ENCODE data around the gene TLCD2.

DNA sequence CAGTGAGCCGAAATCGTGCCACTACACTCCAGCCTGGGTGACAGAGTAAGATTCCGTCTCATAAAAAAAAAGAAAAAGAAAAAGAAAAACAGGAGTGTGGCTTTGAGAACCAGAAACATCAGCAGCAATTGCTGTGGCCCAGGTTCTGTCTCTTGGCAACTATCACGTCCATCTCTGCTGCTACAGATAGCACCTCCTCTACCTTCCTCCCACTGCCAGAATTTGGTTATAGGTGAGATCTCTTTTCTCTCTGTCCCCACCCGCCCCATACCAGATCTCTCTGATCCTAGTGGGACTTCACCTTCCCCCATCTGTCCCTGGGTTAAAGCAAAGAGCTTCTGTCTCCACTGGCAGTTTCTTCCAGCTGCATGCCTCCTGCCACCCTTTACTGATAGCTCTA lies 3.1 kb downstream of the TLCD2 start:
- TF ChIP-seq, protein P1, sequence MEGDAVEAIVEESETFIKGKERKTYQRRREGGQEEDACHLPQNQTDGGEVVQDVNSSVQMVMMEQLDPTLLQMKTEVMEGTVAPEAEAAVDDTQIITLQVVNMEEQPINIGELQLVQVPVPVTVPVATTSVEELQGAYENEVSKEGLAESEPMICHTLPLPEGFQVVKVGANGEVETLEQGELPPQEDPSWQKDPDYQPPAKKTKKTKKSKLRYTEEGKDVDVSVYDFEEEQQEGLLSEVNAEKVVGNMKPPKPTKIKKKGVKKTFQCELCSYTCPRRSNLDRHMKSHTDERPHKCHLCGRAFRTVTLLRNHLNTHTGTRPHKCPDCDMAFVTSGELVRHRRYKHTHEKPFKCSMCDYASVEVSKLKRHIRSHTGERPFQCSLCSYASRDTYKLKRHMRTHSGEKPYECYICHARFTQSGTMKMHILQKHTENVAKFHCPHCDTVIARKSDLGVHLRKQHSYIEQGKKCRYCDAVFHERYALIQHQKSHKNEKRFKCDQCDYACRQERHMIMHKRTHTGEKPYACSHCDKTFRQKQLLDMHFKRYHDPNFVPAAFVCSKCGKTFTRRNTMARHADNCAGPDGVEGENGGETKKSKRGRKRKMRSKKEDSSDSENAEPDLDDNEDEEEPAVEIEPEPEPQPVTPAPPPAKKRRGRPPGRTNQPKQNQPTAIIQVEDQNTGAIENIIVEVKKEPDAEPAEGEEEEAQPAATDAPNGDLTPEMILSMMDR (IDR thresholded peaks at IDR 0.05), result no peak
- no peak for TF ChIP-seq POLR2A (IDR thresholded peaks at IDR 0.05)

Data from heart left ventricle (tissue), 13 donors.